OCI-LY3 (cell line): ENCODE data around the gene ZBED2.

Experiments used
- H2AFZ ChIP-seq: fragments of 200-600, 300-600 bp; shearing (Covaris generic); 2 replicates; pipeline ENCODE4 v1.6.0; 2014; ENCODE audit warnings: antibody characterized with exemption, low read depth, low read length
- H3K27ac ChIP-seq: fragments of 200-600, 300-600 bp; sonication (generic); 2 replicates; pipeline ENCODE4 v1.5.1; 2014; ENCODE audit warnings: mild to moderate bottlenecking, low read length, moderate library complexity, mixed read lengths
- H3K27me3 ChIP-seq: fragments of 200-600, 300-600 bp; sonication (generic); 2 replicates; pipeline ENCODE4 v1.6.1; 2014; ENCODE audit warnings: low read depth, low read length, mixed read lengths
- H3K36me3 ChIP-seq: fragments of 200-600, 300-600 bp; sonication (generic); replicated peaks from 2 replicates; pipeline ENCODE3; 2014; ENCODE audit warnings: low read depth, low read length, mixed read lengths
- H3K4me1 ChIP-seq: fragments of 300-600, 200-600 bp; sonication (generic); 2 replicates; pipeline ENCODE4 v1.6.1; 2014; ENCODE audit warnings: low read length, mixed read lengths
- H3K4me2 ChIP-seq: fragments of 200-600, 300-600 bp; sonication (generic); 2 replicates; pipeline ENCODE4 v1.6.1; 2014; ENCODE audit warnings: low read length, mixed read lengths
- H3K4me3 ChIP-seq: fragments of 300-600, 200-600 bp; sonication (generic); 2 replicates; pipeline ENCODE4 v1.5.1; 2014; ENCODE audit warnings: antibody characterized with exemption, mild to moderate bottlenecking, low read length, moderate library complexity
- H3K79me2 ChIP-seq: fragments of 300-600, 200-600 bp; shearing (Covaris generic); 2 replicates; pipeline ENCODE4 v1.6.1; 2014; ENCODE audit warnings: mild to moderate bottlenecking, low read length, mixed read lengths
- H3K9ac ChIP-seq: fragments of 300-600, 200-600 bp; shearing (Covaris generic); 2 replicates; pipeline ENCODE4 v1.6.0; 2014; ENCODE audit warnings: mild to moderate bottlenecking, low read length, moderate library complexity
- H3K9me3 ChIP-seq: fragments of 200-600, 300-600 bp; shearing (Covaris generic); 2 replicates; pipeline ENCODE4 v1.6.1; 2014; ENCODE audit warnings: low read length, mixed read lengths; ENCODE audit not compliant: insufficient read depth
- H4K20me1 ChIP-seq: fragments of 200-600, 300-600 bp; sonication (generic); 2 replicates; pipeline ENCODE4 v1.6.1; 2016; ENCODE audit warnings: low read length, mixed read lengths; ENCODE audit not compliant: insufficient read depth
- CTCF ChIP-seq: fragments of 200-600, 300-600 bp; sonication (generic); IDR thresholded peaks from 2 replicates; pipeline ENCODE4 v1.5.1; 2014; ENCODE audit warnings: antibody characterized with exemption, low read length, low read depth
- EZH2phosphoT487 ChIP-seq: fragments of 200-600 bp; shearing (Covaris generic); IDR thresholded peaks from 2 replicates; pipeline ENCODE4 v1.6.1; 2018; ENCODE audit warnings: antibody characterized with exemption, mixed run types, low read depth

The ZBED2 gene

GRCh38 chr3:111584744-111585143 is 10.4 kb downstream of the ZBED2 start:
- no peaks in the 10 kb centered on the region for H3K9me3 ChIP-seq
- H3K9ac ChIP-seq = no peak overlapping the region
- no peaks in the 10 kb centered on the region for H3K36me3 ChIP-seq
- no peak overlapping the region for H3K27ac ChIP-seq
- H2AFZ ChIP-seq = no peak overlapping the region
- no peak overlapping the region for H3K4me3 ChIP-seq
- H4K20me1 ChIP-seq = no peaks in the 10 kb centered on the region
- peaks cover 5% of the 10 kb centered on the region for H3K4me1 ChIP-seq
- no peaks in the 10 kb centered on the region for H3K79me2 ChIP-seq
- H3K27me3 ChIP-seq = no peaks in the 10 kb centered on the region
- TF ChIP-seq CTCF (no peak), EZH2phosphoT487 (no peak)
- H3K4me2 ChIP-seq = no peak overlapping the region

GRCh38 chr3:111582120-111582474 is 13.0 kb downstream of the ZBED2 start:
- Histone ChIP-seq H3K79me2 (no peaks in the 10 kb centered on the region), H2AFZ (no peak overlapping the region), H3K27ac (no peak overlapping the region), H3K4me2 (no peak overlapping the region), H3K27me3 (no peaks in the 10 kb centered on the region), H4K20me1 (no peaks in the 10 kb centered on the region), H3K4me3 (no peak overlapping the region), H3K9ac (no peak overlapping the region), H3K9me3 (no peaks in the 10 kb centered on the region), H3K4me1 (peaks cover 17% of the 10 kb centered on the region), H3K36me3 (no peaks in the 10 kb centered on the region)
- TF ChIP-seq CTCF = no peak
- no peak for TF ChIP-seq EZH2phosphoT487

- H3K4me2 ChIP-seq = no peak overlapping the region
- H4K20me1 ChIP-seq = no peaks in the 10 kb centered on the region
- TF ChIP-seq EZH2phosphoT487 = no peak
- TF ChIP-seq CTCF = no peak
These were observed 13.6 kb downstream of the ZBED2 start for GRCh38 chr3:111581403-111582119.

GRCh38 chr3:111579495-111579894 is 15.7 kb downstream of the ZBED2 start:
- Histone ChIP-seq H3K4me3 (no peak overlapping the region), H3K4me2 (no peak overlapping the region), H3K79me2 (no peaks in the 10 kb centered on the region), H3K27me3 (no peaks in the 10 kb centered on the region), H2AFZ (no peak overlapping the region), H4K20me1 (no peaks in the 10 kb centered on the region), H3K27ac (no peak overlapping the region), H3K9ac (no peak overlapping the region), H3K36me3 (no peaks in the 10 kb centered on the region), H3K4me1 (peaks cover 17% of the 10 kb centered on the region), H3K9me3 (no peaks in the 10 kb centered on the region)
- TF ChIP-seq EZH2phosphoT487 (no peak), CTCF (no peak)

More at GRCh38 chr3:111581403-111582119, 13.6 kb downstream of the ZBED2 start:
- H3K9me3 ChIP-seq = no peaks in the 10 kb centered on the region
- peaks cover 17% of the 10 kb centered on the region for H3K4me1 ChIP-seq
- no peaks in the 10 kb centered on the region for H3K27me3 ChIP-seq
- no peaks in the 10 kb centered on the region for H3K36me3 ChIP-seq
- no peak overlapping the region for H3K4me3 ChIP-seq
- H3K9ac ChIP-seq = no peak overlapping the region
- H3K79me2 ChIP-seq = no peaks in the 10 kb centered on the region
- no peak overlapping the region for H3K27ac ChIP-seq
- no peak overlapping the region for H2AFZ ChIP-seq
